Measurements from ENCODE around the gene LPAR2.
A peak's percentile ranks its signal among the peaks of the same experiment; 100 is the strongest.

The LPAR2 gene

GRCh38 chr19:19653597-19654147 lies 25.7 kb upstream of the LPAR2 start:
- no peak for DNase-seq (ENCODE audit: low spot score)

GRCh38 chr19:19652482-19653295 lies 24.7 kb upstream of the LPAR2 start:
- DNase-seq (ENCODE audit: low spot score): no peak

- peak; percentile 56 for DNase-seq (ENCODE audit: low spot score)
These were observed 23.1 kb upstream of the LPAR2 start for GRCh38 chr19:19651076-19651475.

GRCh38 chr19:19650331-19650730 lies 22.3 kb upstream of the LPAR2 start:
- no peak for DNase-seq (ENCODE audit: low spot score)

- no peak for DNase-seq (ENCODE audit: low spot score)
These were observed 21.6 kb upstream of the LPAR2 start for GRCh38 chr19:19649580-19649995.

GRCh38 chr19:19649155-19649554 lies 21.1 kb upstream of the LPAR2 start:
- DNase-seq (ENCODE audit: low spot score): no peak

GRCh38 chr19:19647037-19647835 lies 19.2 kb upstream of the LPAR2 start:
- DNase-seq (ENCODE audit: low spot score): no peak

- DNase-seq (ENCODE audit: low spot score): no peak
These were observed 17.3 kb upstream of the LPAR2 start for GRCh38 chr19:19645233-19645870.

GRCh38 chr19:19644054-19644388 lies 16.0 kb upstream of the LPAR2 start:
- no peak for DNase-seq (ENCODE audit: low spot score)

GRCh38 chr19:19643158-19644053 lies 15.4 kb upstream of the LPAR2 start, which contains the start of gene GMIP:
Gene GMIP (minus strand): TSS chr19:19643657. CDS start chr19:19643529, 128 bp downstream.
- DNase-seq (ENCODE audit: low spot score): no peak

GRCh38 chr19:19642506-19643157 lies 14.6 kb upstream of the LPAR2 start:
- no peak for DNase-seq (ENCODE audit: low spot score)

- no peak for DNase-seq (ENCODE audit: low spot score)
These were observed 9.7 kb upstream of the LPAR2 start for GRCh38 chr19:19637523-19638251.

- no peak for DNase-seq (ENCODE audit: low spot score)
These were observed 9.1 kb upstream of the LPAR2 start for GRCh38 chr19:19637186-19637522.

GRCh38 chr19:19636573-19637185 lies 8.7 kb upstream of the LPAR2 start:
- DNase-seq (ENCODE audit: low spot score): no peak

GRCh38 chr19:19635313-19635702 lies 7.3 kb upstream of the LPAR2 start:
- DNase-seq (ENCODE audit: low spot score): no peak

GRCh38 chr19:19634516-19635312 lies 6.7 kb upstream of the LPAR2 start:
- DNase-seq (ENCODE audit: low spot score): no peak

- no peak for DNase-seq (ENCODE audit: low spot score)
These were observed 5.9 kb upstream of the LPAR2 start for GRCh38 chr19:19633711-19634515.

- no peak for DNase-seq (ENCODE audit: low spot score)
These were observed 4.6 kb upstream of the LPAR2 start for GRCh38 chr19:19632661-19633060.

Measured in putamen (tissue), 1 donor.